CD4-positive, CD25-positive, alpha-beta regulatory T cell (primary cell): Measurements from ENCODE around the gene PRR33. TPM values are rescaled to one million over a fixed set of nuclear protein-coding genes. Genes with fewer than 3 reads are reported as not detected.

Source experiments
- ATAC-seq, 2 donors: fragments of 150-1000 bp; cut with Tn5 transposase; one replicate each; pipeline ENCODE4 v1.10.0; 2021; ENCODE audit warnings: low read depth in 2 of 2, moderate number of reproducible peaks in 2 of 2, moderate library complexity in 1 of 2
- DNase-seq, 3 donors: peaks; one replicate each; pipeline versions ENCODE4 v3.0.0 to v3.0.0-alpha.2; 2012 to 2022; ENCODE audit warnings: mixed read lengths in 1 of 3
- H3K27ac ChIP-seq: one replicate; pipeline ENCODE4 v1.7.0; 2013; ENCODE audit warnings: mild to moderate bottlenecking, low read length; ENCODE audit not compliant: insufficient read depth, poor library complexity, severe bottlenecking
- H3K27me3 ChIP-seq: one replicate; pipeline ENCODE4 v1.7.0; 2013; ENCODE audit warnings: low read length; ENCODE audit not compliant: control insufficient read depth, insufficient read depth
- H3K36me3 ChIP-seq: one replicate; pipeline ENCODE4 v1.7.0; 2013; ENCODE audit warnings: mild to moderate bottlenecking, low read length, moderate library complexity; ENCODE audit not compliant: control insufficient read depth, insufficient read depth
- H3K4me1 ChIP-seq: 2 replicates; pipeline ENCODE4 v1.7.0; 2013; ENCODE audit warnings: mild to moderate bottlenecking, low read length; ENCODE audit not compliant: insufficient read depth, control insufficient read depth, poor library complexity, severe bottlenecking
- H3K4me3 ChIP-seq: one replicate; pipeline ENCODE4 v1.7.0; 2013; ENCODE audit warnings: low read depth, mild to moderate bottlenecking, low read length, moderate library complexity
- H3K9me3 ChIP-seq, 2 experiments: 1 replicate in 1 of 2; 2 replicates in 1 of 2; pipeline ENCODE4 v1.7.0; 2013; ENCODE audit warnings: low read length in 2 of 2, mild to moderate bottlenecking in 1 of 2, moderate library complexity in 1 of 2; ENCODE audit not compliant: control insufficient read depth in 2 of 2
- H3K27ac Mint-ChIP-seq, 3 donors: one replicate each; pipeline ENCODE4 v1.8.0; 2020 to 2022; ENCODE audit warnings: mild to moderate bottlenecking in 3 of 3, mixed read lengths in 3 of 3, moderate library complexity in 2 of 3
- H3K27me3 Mint-ChIP-seq: one replicate; pipeline ENCODE4 v1.8.0; 2022; ENCODE audit warnings: mild to moderate bottlenecking, mixed read lengths
- H3K36me3 Mint-ChIP-seq: one replicate; pipeline ENCODE4 v1.8.0; 2020; ENCODE audit warnings: mixed read lengths
- H3K4me1 Mint-ChIP-seq, 4 donors: one replicate each; pipeline ENCODE4 v1.8.0; 2020 to 2022; ENCODE audit warnings: mixed read lengths in 4 of 4, mild to moderate bottlenecking in 1 of 4
- H3K4me3 Mint-ChIP-seq, 4 donors: one replicate each; pipeline ENCODE4 v1.8.0; 2020 to 2022; ENCODE audit warnings: mild to moderate bottlenecking in 4 of 4, mixed read lengths in 4 of 4, moderate library complexity in 3 of 4
- H3K9me3 Mint-ChIP-seq, 7 donors: one replicate each; pipeline ENCODE4 v1.8.0; 2020 to 2022; ENCODE audit warnings: mixed read lengths in 7 of 7, mild to moderate bottlenecking in 3 of 7, moderate library complexity in 2 of 7
- polyA plus RNA-seq, 4 donors: library from polyadenylated mRNA; unstranded; fragments of 300-500 nt; fragmentation: Illumina TruSeq; gene quantifications; one replicate each; pipeline ENCODE4 v1.2.3, GENCODE V29; 2021
- total RNA-seq: library from RNA; stranded (reverse); gene quantifications from one replicate; pipeline ENCODE4 v1.2.3, GENCODE V29; 2022

Gene PRR33
- total and polyA plus RNA-seq, 5 donors from 2014 or later, result 0.06 to 0.09 (median 0.08) TPM; not detected in 2

DNA sequence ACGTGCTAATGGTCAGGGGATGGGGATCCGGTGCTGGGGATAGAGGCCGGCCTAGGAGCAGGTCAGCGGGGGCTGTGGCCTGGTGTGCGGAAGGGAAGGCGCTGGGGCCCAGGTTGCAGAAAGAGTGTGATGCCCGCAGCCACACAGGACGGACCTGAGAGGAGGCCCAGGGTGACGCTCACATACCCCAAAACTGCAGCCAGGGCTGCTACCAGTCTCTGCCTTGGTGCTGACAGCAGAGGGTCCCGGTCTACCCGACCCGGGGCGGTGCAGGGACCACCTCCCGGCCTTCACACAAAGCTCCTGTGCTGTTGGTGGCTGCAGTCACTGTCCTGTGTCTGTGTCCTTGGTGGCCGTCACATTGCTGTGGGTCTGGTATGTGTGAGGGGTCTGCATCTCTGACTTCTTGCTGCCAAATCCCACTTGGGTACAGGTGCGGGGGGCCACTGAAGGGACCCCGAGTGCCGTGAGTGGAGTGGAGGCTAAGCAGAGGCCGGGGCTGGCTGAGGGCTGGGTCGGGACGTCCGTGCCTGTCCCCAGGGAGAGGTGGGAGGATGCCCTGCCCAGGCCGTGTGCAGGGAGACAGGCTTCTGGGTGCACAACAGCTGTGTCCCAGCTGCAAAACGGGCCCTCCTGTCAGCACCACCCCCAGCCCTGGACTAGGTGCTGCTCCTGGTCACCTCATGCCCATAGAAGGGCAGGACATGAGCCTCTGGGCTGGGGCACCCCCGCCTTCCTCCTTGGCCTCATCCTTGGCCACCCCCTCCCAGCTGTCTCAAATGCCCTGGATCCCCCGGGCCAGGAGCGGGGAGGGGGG is 37.4 kb downstream of the PRR33 start:
- ATAC-seq (no peak), DNase-seq (peak in 1 of 3 donors; percentile 35)
- Histone ChIP-seq H3K4me1 (peaks cover 88% of the 10 kb centered on the region), H3K36me3 (peaks cover 3% of the 10 kb centered on the region), H3K27ac (peak overlapping the region; percentile 61), H3K4me3 (peak overlapping the region; percentile 81), H3K27me3 (no peaks in the 10 kb centered on the region), H3K9me3 (no peaks in the 10 kb centered on the region)
- H3K27me3 Mint-ChIP-seq, result peaks cover 7% of the 10 kb centered on the region
- peaks cover 0 to 74% (median 30%) of the 10 kb centered on the region in 4 donors for H3K4me1 Mint-ChIP-seq
- peak overlapping the region; percentile 99 to 100 (median 100) for H3K4me3 Mint-ChIP-seq
- H3K9me3 Mint-ChIP-seq, result no peaks in the 10 kb centered on the region
- H3K36me3 Mint-ChIP-seq, result peaks cover 4% of the 10 kb centered on the region
- peak overlapping the region; percentile 96 to 99 (median 99) for H3K27ac Mint-ChIP-seq

DNA sequence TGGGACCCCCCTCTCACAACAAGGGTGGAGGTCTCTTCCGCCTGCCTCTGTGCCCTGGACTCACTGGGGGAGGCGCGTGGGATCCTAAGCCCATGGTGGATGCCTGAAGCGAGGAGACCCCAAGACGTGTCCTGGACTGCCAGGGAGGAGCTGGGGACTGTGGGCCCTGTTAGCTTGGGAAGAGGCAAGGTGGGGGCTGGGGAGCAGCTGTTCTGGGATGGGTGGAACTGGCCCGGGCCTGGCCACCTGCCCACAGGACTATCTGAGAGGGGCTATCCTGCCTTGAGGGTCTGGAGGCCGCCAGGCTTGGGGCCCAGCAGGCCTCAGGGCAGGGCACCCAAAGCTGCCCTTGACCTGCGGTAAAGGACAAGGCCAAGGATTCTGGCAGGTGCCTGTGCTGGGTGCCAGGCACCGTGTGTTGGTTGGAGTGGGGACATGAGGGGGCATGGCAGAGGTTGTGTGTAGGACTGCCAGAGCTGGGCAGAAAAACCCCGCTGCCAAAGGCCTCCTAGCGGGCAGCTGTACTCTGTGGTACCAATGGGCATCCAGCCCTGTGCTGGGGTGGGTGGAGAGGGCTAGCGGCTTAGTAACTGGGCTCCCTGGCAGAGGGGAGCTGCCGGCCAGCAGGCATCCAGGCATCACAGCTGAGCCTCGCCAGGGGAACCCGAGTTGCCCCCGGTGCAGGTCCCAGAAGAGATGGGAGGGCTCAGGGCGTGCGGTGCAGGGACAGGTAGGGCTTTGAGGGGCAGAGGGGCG is 38.1 kb downstream of the PRR33 start:
- peak in 2 of 3 donors; percentile 27 to 49 for DNase-seq
- no peak for ATAC-seq
- peak overlapping the region; percentile 96 to 99 (median 99) for H3K27ac Mint-ChIP-seq

DNA sequence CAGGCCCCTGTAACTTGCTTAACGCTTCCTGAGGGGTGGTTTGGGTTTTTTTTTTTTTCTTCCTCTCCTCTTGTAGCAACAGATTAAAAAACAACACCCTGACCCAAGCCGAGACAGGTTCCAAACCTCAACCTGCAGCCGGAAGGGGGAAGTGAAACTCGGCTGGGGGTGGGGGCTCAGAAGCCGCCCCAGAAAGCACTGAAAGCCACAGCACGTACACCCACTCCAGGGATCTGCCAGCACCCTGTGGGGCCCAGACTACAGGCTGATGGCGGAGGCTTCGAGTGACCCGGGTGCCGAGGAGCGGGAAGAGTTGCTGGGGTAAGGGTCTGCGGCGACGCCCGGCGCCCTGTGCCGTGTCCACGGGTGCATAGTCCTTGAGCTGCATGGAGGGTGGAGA is 38.8 kb downstream of the PRR33 start, which contains the start of gene LSP1:
TSS of gene LSP1 (plus strand) at position 208 of the 400 bp plus-strand sequence. CDS start at position 269, 61 bp downstream.
- peak within 1 kb of the TSS; percentile 84 for H3K27ac ChIP-seq
- peaks cover 0 to 74% (median 27%) of the 10 kb centered on the region in 4 donors for H3K4me1 Mint-ChIP-seq
- H3K4me3 Mint-ChIP-seq, result peak within 1 kb of the TSS; percentile 99 to 100 (median 100)
- H3K9me3 Mint-ChIP-seq, result no peaks in the 10 kb centered on the region
- H3K4me3 ChIP-seq, result peak within 1 kb of the TSS; percentile 81
- DNase-seq (peak; percentile 65 to 97 (median 86)), ATAC-seq (peak; percentile 71 to 77)
- peaks cover 7% of the 10 kb centered on the region for H3K27me3 Mint-ChIP-seq
- peaks cover 3% of the 10 kb centered on the region for H3K36me3 ChIP-seq
- H3K4me1 ChIP-seq, result peaks cover 88% of the 10 kb centered on the region
- H3K9me3 ChIP-seq, result no peaks in the 10 kb centered on the region
- peak within 1 kb of the TSS; percentile 96 to 99 (median 99) for H3K27ac Mint-ChIP-seq
- no peaks in the 10 kb centered on the region for H3K27me3 ChIP-seq
- peaks cover 4% of the 10 kb centered on the region for H3K36me3 Mint-ChIP-seq

More for the DNA sequence above, 38.1 kb downstream of the PRR33 start:
- Histone ChIP-seq H3K27me3 (no peaks in the 10 kb centered on the region), H3K4me3 (peak overlapping the region; percentile 81), H3K9me3 (no peaks in the 10 kb centered on the region), H3K4me1 (peaks cover 88% of the 10 kb centered on the region), H3K27ac (peak overlapping the region; percentile 84), H3K36me3 (peaks cover 3% of the 10 kb centered on the region)
- Mint-ChIP-seq H3K27me3 (peaks cover 7% of the 10 kb centered on the region), H3K36me3 (peaks cover 4% of the 10 kb centered on the region), H3K9me3 (no peaks in the 10 kb centered on the region), H3K4me3 (peak overlapping the region; percentile 99 to 100 (median 100)), H3K4me1 (peaks cover 0 to 77% (median 29%) of the 10 kb centered on the region in 4 donors)

DNA sequence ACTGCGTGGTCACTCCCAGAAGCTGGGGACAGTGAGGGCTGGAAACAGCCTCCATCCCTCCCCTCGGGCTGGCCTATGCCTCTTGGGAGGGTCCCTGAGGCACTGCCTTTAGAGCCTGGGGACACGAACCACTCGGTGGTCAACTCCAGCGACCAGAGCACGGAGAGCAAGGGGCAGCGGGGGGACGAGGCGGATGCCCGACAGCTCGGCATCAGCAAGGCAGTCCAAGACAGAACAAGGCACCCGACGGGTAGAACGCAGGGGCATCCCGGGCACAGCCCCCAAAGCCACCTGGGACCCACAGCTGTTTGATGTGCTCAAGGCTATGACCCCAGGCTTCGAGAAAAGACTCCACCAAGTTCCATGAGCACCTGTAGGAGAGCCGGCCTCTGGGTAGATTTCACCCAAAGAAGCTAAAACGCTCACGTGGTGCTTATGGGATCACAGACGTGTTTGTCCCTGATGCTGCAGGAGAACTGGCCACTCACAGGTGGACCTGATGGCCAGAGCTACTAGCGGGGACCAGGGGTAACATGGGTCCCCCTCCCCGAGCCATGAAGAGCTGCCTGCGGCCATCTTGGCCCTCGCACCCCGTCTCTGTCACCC is 39.3 kb downstream of the PRR33 start:
- H3K36me3 Mint-ChIP-seq, result peaks cover 4% of the 10 kb centered on the region
- Histone ChIP-seq H3K4me1 (peaks cover 88% of the 10 kb centered on the region), H3K27ac (peak overlapping the region; percentile 84), H3K4me3 (peak overlapping the region; percentile 81), H3K27me3 (no peaks in the 10 kb centered on the region), H3K9me3 (no peaks in the 10 kb centered on the region), H3K36me3 (peaks cover 2% of the 10 kb centered on the region)
- H3K27ac Mint-ChIP-seq, result peak overlapping the region; percentile 96 to 99 (median 99)
- no peak for ATAC-seq
- peaks cover 7% of the 10 kb centered on the region for H3K27me3 Mint-ChIP-seq
- H3K4me3 Mint-ChIP-seq, result peak overlapping the region; percentile 99 to 100 (median 100)
- no peaks in the 10 kb centered on the region for H3K9me3 Mint-ChIP-seq
- DNase-seq, result no peak
- H3K4me1 Mint-ChIP-seq, result peaks cover 0 to 73% (median 27%) of the 10 kb centered on the region in 4 donors

DNA sequence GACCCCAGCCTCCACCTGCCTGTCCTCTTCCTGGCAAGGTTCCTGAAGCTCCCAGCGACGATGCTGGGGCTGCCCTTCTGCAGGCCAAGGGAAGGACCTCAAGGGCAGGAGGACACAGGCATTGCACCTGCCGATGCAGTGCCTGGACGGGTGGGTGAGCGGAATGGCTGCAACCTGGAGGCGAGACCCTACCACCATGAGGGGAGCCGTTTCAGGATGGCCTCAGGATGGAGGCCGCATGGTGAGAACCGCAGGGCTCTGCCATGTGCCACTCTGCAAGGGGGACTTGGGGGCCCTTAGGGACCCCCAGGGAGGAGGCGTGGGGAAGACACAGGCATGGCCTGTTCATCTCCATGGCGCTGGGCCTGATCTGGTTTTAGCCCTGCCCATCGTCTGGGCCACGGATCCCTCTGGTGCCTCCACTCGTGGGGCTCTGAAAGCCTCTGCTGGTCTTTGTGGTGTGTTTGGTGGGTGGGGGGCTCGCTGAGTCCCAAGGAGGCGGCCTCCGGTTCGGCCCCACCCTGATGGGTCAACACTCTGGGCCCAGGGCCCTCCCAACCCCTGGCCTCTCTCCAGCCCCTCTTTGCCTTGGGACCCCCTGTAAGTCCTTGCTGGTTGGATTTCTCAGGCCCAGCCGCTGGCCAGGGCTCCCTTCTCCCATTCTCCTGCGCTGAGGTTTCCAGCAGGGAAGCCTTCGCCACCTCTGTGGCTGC is 40.1 kb downstream of the PRR33 start:
- DNase-seq, result peak in 1 of 3 donors; percentile 17

DNA sequence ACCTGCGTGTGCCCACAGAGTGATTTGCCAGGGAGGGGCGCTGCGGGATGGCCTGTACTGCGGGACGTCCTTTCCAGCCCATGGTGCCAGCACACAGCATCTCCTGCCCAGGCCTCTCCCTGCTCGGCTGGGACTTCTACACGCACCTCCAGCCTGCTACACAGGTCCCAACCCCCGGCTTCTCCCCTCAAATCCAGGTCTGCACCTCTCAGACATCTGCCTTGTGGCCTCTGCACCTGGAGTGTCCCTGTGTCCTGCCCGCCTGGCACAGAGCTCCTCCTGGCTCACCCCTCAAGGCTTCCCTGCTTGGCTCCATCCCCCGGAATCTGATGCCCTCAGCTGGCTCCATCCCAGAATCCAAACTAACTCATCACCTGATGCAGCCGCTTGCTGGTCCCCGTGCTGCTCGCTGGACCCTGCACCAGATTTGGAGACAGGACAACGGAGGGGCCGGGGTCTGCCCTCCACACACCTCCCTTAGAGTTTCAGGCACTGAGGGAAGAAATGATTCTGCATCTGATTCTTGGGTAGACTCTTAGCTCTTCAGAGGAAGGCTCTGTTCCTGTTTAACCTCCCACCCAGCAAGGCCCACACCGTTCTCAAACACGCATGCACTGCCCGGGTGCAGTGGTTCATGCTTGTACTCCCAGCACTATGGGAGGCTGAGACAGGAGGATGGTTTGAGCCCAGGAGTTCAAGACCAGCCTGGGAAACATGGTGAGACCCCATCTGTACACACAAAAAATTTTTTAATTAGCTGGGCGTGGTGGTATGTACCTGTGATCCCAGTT is 42.9 kb downstream of the PRR33 start:
- no peak overlapping the region for H3K4me3 ChIP-seq
- H3K27ac ChIP-seq, result no peak overlapping the region
- Mint-ChIP-seq H3K27ac (peak overlapping the region; percentile 47 to 96 (median 79)), H3K9me3 (no peaks in the 10 kb centered on the region), H3K36me3 (peaks cover 4% of the 10 kb centered on the region), H3K4me1 (peaks cover 12 to 91% (median 40%) of the 10 kb centered on the region in 4 donors), H3K27me3 (peaks cover 7% of the 10 kb centered on the region), H3K4me3 (peak overlapping the region in 2 of 4 donors; percentile 69 to 79)
- H3K27me3 ChIP-seq, result no peaks in the 10 kb centered on the region
- no peak for DNase-seq
- no peaks in the 10 kb centered on the region for H3K36me3 ChIP-seq
- H3K9me3 ChIP-seq, result no peaks in the 10 kb centered on the region
- no peak for ATAC-seq
- peaks cover 90% of the 10 kb centered on the region for H3K4me1 ChIP-seq

More for the DNA sequence above, 40.1 kb downstream of the PRR33 start:
- Histone ChIP-seq H3K4me1 (peaks cover 88% of the 10 kb centered on the region), H3K9me3 (no peaks in the 10 kb centered on the region), H3K4me3 (peak overlapping the region; percentile 81), H3K27me3 (no peaks in the 10 kb centered on the region), H3K36me3 (no peaks in the 10 kb centered on the region), H3K27ac (peak overlapping the region; percentile 84)
- H3K9me3 Mint-ChIP-seq, result no peaks in the 10 kb centered on the region
- H3K4me1 Mint-ChIP-seq, result peaks cover 0 to 79% (median 28%) of the 10 kb centered on the region in 4 donors
- H3K4me3 Mint-ChIP-seq, result peak overlapping the region; percentile 98 to 100 (median 100)
- peaks cover 4% of the 10 kb centered on the region for H3K36me3 Mint-ChIP-seq
- no peak for ATAC-seq
- peak overlapping the region; percentile 96 to 99 (median 99) for H3K27ac Mint-ChIP-seq
- H3K27me3 Mint-ChIP-seq, result peaks cover 7% of the 10 kb centered on the region
